T-helper 1 cell treated with Interleukin-12 subunit alpha and Interleukin-12 subunit beta and Interleukin-4 antibody, amounts not matched to agents 30 μg/mL and 1 μg/mL, for 36 hours (primary cell): Measurements from ENCODE around the gene RNF38.
"Not testable (repeated sequence)": the region's sequence is repeated elsewhere in the genome, so short reads cannot be mapped to it uniquely, and the experiment has no call there.

Experiments
- H3K27ac Mint-ChIP-seq: one replicate; pipeline ENCODE4 v1.8.0; 2021; ENCODE audit warnings: mild to moderate bottlenecking, mixed read lengths
- H3K27me3 Mint-ChIP-seq: one replicate; pipeline ENCODE4 v1.8.0; 2021; ENCODE audit warnings: low read depth, mixed read lengths
- H3K36me3 Mint-ChIP-seq: one replicate; pipeline ENCODE4 v1.8.0; 2021; ENCODE audit warnings: low read depth, mixed read lengths
- H3K4me1 Mint-ChIP-seq: one replicate; pipeline ENCODE4 v1.8.0; 2021; ENCODE audit warnings: low read depth, mixed read lengths
- H3K4me3 Mint-ChIP-seq: one replicate; pipeline ENCODE4 v1.8.0; 2021; ENCODE audit warnings: mild to moderate bottlenecking, moderate library complexity, mixed read lengths
- H3K9me3 Mint-ChIP-seq: one replicate; pipeline ENCODE4 v1.8.0; 2021; ENCODE audit warnings: mixed read lengths

RNF38 gene

DNA sequence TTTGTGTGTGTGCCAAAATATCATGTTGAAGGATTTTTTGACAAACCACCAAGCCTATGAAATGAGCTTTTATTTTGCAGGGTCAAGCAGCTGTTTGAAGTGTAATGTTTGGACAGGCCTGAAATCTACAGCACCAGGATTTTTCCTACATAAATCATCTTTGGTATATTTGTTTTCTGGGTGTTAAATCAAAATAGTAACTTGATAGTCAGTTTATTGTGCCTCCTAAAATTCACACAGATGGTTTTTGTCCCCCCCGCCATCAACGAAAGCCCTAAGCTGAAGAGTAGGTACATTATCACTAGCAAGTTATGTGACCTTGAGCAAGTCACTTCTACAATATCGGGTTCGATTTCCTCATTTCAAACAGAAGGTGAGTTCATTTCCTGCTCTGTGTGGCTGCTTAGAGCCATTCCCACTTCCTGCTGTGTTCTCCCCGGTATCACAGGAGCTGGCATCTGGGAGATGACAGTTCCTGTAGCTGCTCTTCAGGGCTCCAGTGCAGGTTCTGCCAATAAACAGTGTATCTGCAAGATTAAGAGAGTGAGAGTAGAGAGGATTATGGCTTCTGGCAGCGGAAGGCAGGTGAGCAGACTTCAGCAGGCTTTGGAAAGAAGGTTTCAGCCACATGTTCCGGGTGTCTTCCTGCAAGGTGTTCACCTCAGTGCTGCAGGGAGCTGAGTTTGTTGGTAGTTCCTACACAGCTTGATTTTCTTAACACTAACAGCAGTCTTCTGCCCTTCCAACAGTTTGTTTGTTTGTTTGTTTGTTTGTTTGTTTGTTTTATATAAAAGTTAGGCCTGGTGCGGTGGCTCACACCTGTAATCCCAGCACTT lies 93.4 kb downstream of the RNF38 start:
- no peak overlapping the region for H3K27ac Mint-ChIP-seq
- H3K9me3 Mint-ChIP-seq: no peaks in the 10 kb centered on the region
- no peak overlapping the region for H3K4me3 Mint-ChIP-seq
- H3K4me1 Mint-ChIP-seq: peaks cover 5% of the 10 kb centered on the region
- no peaks in the 10 kb centered on the region for H3K27me3 Mint-ChIP-seq
- H3K36me3 Mint-ChIP-seq: no peaks in the 10 kb centered on the region

DNA sequence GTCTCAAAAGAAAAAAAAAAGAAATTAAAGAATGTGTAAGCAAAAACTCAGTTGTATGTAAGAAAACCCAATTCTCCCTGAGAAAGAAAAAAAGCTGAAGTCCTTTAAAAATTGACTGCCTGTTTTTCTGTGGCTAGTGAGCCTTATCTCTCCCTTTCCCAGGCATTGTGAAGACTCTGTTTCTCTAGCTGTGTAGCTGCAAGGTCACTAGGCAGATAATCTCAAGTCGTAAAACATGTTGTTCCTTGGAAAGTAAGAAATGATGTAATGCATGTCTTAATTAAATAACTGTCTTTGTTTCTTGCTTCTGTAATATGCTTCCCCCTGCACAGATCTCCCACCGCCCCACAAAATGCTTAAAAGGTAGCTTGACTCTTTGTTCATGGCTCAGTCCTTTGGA lies 95.7 kb downstream of the RNF38 start:
- not testable (repeated sequence) for H3K9me3 Mint-ChIP-seq, H3K4me1 Mint-ChIP-seq, H3K27ac Mint-ChIP-seq, H3K27me3 Mint-ChIP-seq, H3K4me3 Mint-ChIP-seq, H3K36me3 Mint-ChIP-seq

DNA sequence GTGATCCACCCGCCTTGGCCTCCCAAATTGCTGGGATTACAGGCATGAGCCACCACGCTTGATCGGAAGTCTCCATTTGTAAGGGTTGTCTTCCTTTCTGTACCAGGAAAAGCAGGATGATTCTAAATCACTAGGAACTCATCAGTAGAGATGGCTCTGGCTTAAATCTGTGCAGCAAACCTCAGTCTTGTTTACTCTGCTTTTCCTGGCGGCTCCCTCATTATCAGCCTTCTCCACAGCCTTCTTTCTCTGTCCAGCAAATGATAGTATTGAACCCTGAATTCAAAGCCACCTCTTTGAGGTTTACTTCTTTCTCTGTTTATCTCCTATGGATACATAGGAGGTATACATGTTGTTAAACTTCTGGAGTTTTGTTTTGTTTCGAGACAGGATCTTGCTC lies 98.8 kb downstream of the RNF38 start:
- Mint-ChIP-seq H3K27ac (no peak overlapping the region), H3K27me3 (no peaks in the 10 kb centered on the region), H3K9me3 (no peaks in the 10 kb centered on the region), H3K4me1 (peaks cover 2% of the 10 kb centered on the region), H3K4me3 (no peak overlapping the region), H3K36me3 (no peaks in the 10 kb centered on the region)

DNA sequence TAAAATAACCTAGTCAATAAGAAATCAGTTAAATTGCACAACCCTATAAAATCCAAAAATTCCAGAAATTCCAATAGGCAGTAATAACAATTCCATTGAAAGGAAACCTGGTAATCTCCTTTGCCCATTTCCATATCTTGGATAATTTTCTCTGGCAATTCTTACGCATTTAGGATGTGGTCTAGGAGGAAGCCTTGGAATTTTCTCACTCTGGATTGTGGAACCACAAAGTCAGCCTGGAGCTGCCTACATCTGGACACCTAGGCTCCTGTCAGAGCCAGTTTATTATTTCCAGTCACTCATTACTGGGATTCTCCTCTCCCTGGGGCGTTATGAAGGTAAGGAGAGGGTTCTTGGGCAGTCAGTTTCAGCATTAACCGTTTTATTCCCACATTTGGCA lies 101.5 kb downstream of the RNF38 start:
- H3K9me3 Mint-ChIP-seq: no peaks in the 10 kb centered on the region
- H3K27ac Mint-ChIP-seq: no peak overlapping the region
- H3K27me3 Mint-ChIP-seq: no peaks in the 10 kb centered on the region
- no peaks in the 10 kb centered on the region for H3K36me3 Mint-ChIP-seq
- peaks cover 2% of the 10 kb centered on the region for H3K4me1 Mint-ChIP-seq
- H3K4me3 Mint-ChIP-seq: no peak overlapping the region

DNA sequence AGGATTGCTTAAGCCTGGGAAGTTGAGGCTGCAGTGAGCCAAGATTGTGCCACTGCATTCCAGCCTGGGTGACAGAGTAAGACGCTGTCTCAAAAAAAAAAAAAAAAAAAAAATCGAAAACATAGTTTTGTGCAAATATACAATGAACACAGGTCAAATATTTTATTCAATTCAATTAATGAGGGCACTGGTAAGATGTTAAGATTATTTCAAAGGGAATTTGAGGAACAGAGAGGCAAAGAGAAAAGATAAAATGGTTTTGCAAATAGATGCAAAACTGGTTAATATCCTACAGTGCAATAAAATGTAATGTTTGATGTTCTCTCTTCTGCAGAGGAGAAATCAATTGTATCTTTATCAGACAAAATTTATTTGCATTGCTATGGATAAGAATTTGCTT lies 102.3 kb downstream of the RNF38 start:
- Mint-ChIP-seq H3K9me3 (no peaks in the 10 kb centered on the region), H3K4me3 (no peak overlapping the region)

DNA sequence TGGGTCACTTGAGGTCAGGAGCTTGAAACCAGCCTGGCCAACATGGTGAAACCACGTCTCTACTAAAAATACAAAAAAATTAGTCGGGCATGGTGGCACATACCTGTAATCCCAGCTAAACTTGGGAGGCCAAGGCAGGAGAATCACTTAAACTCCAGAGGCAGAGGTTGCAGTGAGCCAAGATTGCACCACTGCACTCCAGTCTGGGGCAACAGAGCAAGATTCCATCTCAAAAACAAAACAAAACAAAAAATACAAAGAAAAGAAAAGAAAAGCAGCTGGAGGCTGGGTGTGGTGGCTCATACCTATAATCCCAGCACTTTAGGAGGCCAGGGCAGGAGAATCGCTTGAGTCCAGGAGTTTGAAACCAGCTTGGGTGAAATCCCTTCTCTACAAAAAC lies 105.1 kb downstream of the RNF38 start:
- H3K4me1 Mint-ChIP-seq, H3K27me3 Mint-ChIP-seq, H3K27ac Mint-ChIP-seq, H3K4me3 Mint-ChIP-seq, H3K36me3 Mint-ChIP-seq, H3K9me3 Mint-ChIP-seq: not testable (repeated sequence)

More for the DNA sequence above, 102.3 kb downstream of the RNF38 start:
- no peaks in the 10 kb centered on the region for H3K36me3 Mint-ChIP-seq
- no peaks in the 10 kb centered on the region for H3K27me3 Mint-ChIP-seq
- H3K4me1 Mint-ChIP-seq: peaks cover 2% of the 10 kb centered on the region
- H3K27ac Mint-ChIP-seq: no peak overlapping the region

DNA sequence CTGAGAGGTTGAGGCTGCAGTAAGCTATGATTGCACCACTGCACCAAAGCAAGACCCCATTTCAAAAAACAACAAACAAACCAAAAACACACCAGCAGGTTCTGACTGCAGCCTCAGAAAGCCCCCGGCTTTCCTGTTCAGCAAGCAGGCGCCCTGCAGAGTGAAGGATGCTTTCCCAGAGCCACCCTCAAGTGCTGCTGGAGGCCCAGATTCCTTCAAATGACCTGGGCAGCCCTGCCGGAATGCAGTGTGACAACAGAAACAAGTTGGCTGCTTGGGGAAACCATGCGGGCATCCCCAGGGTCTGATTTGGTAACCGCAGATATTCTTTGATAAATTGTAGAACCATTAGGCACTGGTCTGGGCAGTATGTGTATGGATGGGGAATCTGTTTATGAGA lies 106.2 kb downstream of the RNF38 start:
- Mint-ChIP-seq H3K4me3 (no peak overlapping the region), H3K9me3 (no peaks in the 10 kb centered on the region), H3K36me3 (no peaks in the 10 kb centered on the region), H3K27ac (no peak overlapping the region), H3K4me1 (peaks cover 2% of the 10 kb centered on the region), H3K27me3 (no peaks in the 10 kb centered on the region)

DNA sequence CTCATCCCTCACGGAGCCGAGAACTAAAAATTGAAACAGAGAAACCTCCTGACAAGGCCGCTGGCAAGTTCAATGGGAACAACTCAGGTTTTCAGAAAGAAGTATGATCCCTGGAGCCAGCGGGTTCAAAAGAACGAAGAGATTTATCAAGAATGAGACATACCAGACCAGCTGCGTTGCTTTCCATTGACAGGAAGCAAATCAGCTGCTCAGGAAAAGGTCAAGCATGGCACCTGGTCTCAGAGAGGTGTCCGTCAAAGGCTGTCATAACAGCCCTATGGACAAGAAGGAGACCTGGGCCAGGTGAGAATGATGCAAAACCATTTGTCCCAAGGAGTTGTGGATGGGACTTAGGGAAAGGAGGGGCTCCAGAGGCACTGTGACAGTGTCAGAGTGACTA lies 106.9 kb downstream of the RNF38 start:
- Mint-ChIP-seq H3K36me3 (no peaks in the 10 kb centered on the region), H3K27me3 (no peaks in the 10 kb centered on the region), H3K9me3 (no peaks in the 10 kb centered on the region), H3K4me1 (peaks cover 2% of the 10 kb centered on the region), H3K4me3 (no peak overlapping the region), H3K27ac (no peak overlapping the region)

DNA sequence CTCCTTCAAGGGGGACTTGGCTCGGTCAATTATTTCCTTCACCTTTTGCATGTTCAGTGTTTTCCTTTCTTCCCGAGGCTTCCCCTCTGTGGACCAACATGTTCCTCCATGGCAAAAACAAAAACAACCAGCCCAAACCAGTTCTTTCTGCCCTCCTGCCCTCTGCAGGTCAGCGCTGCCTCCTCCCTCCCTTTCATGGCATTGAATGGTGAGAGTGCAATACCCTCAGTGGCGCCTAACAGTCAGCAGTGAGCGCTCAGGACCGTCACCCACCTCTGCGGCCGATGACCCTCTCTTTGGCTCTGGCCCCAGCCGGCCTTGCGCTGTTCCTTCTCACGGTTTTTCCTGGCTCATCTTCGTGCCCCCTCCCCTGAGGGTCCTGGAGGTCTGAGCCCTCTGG lies 107.4 kb downstream of the RNF38 start:
- Mint-ChIP-seq H3K27ac (no peak overlapping the region), H3K4me3 (no peak overlapping the region), H3K27me3 (no peaks in the 10 kb centered on the region), H3K4me1 (peaks cover 2% of the 10 kb centered on the region), H3K9me3 (no peaks in the 10 kb centered on the region), H3K36me3 (no peaks in the 10 kb centered on the region)

DNA sequence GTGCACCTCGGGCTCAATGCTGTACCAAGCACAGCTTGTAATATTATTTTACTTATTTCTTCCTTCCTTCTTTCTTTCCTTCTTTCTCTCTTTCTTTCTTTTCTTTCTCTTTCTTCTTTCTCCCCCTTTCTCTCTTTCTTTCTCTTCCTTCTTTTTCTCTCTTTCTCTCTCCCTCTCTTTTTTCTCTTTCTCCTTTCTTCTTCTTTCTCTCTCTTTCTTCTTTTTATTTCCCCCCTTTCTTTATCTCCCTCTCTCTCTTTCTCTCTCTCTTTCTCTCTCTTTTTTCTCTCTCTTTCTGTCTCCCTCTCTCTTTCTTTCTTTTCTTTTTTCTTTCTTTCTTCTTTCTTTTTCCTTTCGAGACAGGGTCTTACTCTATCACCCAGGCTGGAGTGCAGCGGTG lies 109.1 kb downstream of the RNF38 start:
- no peaks in the 10 kb centered on the region for H3K27me3 Mint-ChIP-seq

DNA sequence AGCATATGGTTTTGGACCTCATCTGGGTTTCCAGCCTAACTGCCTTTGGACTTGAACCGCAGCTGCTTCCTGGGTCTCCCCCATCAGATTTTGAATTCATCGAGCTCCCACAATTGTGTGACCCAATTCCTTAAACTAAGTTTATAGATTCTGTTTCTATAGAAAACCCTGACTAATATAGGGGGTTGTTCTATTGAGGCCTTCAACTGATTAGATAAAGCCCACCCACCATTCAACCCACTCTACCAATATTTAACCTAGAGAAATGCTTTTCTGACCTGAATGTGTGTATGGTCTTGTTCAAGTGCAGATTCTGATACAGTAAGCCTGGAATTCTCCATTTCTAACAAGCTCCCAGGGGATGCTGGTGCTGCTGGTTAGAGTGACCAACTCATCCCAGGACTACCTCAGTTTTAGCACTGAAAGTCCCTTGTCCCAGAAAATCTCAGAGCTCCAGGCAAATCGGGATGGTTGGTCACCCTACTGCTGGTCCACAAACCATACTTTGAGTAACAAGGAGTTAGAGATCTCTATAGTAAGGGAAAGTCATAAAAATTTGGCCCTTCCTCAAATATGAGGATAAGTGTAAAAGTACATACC lies 110.1 kb downstream of the RNF38 start:
- Mint-ChIP-seq H3K27ac (no peak overlapping the region), H3K4me1 (no peaks in the 10 kb centered on the region), H3K36me3 (no peaks in the 10 kb centered on the region), H3K9me3 (no peaks in the 10 kb centered on the region), H3K27me3 (no peaks in the 10 kb centered on the region), H3K4me3 (no peak overlapping the region)

More for the DNA sequence above, 109.1 kb downstream of the RNF38 start:
- no peaks in the 10 kb centered on the region for H3K9me3 Mint-ChIP-seq
- H3K4me3 Mint-ChIP-seq: no peak overlapping the region
- H3K4me1 Mint-ChIP-seq: no peaks in the 10 kb centered on the region
- no peak overlapping the region for H3K27ac Mint-ChIP-seq
- no peaks in the 10 kb centered on the region for H3K36me3 Mint-ChIP-seq

DNA sequence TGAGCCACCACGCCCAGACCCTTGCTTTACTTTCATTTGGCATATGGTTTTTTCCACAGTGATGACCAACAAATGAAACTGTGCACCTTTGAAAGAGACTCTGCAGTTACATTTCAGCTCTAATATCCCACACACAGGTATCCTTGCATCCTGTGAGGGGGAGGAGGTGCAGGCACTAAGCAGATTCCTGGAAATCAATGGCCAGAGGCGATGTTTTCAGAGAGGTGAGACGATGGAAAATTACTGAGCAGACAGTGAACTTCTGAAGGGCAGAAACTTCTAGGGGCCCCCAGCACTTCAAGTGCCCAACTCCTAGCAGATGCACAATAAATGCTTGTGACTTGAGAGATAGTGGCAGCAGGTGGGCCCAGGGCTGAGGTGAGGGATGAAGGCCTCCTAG lies 112.0 kb downstream of the RNF38 start:
- H3K27ac Mint-ChIP-seq: no peak overlapping the region
- no peaks in the 10 kb centered on the region for H3K4me1 Mint-ChIP-seq
- H3K36me3 Mint-ChIP-seq: no peaks in the 10 kb centered on the region
- H3K9me3 Mint-ChIP-seq: no peaks in the 10 kb centered on the region
- no peaks in the 10 kb centered on the region for H3K27me3 Mint-ChIP-seq
- no peak overlapping the region for H3K4me3 Mint-ChIP-seq
